GM19395 (cell line): ENCODE results near the gene GRAMD2B.
"Not testable (repeated sequence)": the region's sequence is repeated elsewhere in the genome, so short reads cannot be mapped to it uniquely, and the experiment has no call there.

ENCODE experiments used
- ATAC-seq: cut with Tn5 transposase; IDR thresholded peaks from one replicate; pipeline ENCODE4 v1.9.1; 2021; ENCODE audit warnings: mild to moderate bottlenecking, moderate library complexity; ENCODE audit not compliant: unreplicated experiment

GRAMD2B gene

GRCh38 chr5:126446498-126447224 lies 23.5 kb downstream of the GRAMD2B start:
- peak; percentile 20 for ATAC-seq

DNA sequence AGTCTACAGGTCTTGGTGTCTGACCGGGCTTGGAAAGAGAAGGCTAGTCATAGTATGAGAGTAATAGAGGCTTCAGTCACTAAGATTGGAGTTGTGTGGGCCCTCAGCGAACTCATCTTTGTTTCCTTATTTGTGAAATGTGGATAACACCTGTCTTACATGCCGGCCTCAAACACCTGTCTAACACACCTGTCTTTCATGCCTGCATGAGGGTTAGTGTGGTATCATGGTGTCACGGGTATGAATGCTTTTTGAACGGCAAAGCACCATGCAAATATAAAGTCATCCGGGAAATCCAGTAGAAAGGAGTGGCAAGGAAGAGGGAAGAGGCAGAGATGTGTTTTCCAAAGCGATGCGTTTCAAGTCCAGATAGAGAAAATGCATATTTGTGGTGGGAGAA lies 25.5 kb downstream of the GRAMD2B start:
- ATAC-seq, result no peak

DNA sequence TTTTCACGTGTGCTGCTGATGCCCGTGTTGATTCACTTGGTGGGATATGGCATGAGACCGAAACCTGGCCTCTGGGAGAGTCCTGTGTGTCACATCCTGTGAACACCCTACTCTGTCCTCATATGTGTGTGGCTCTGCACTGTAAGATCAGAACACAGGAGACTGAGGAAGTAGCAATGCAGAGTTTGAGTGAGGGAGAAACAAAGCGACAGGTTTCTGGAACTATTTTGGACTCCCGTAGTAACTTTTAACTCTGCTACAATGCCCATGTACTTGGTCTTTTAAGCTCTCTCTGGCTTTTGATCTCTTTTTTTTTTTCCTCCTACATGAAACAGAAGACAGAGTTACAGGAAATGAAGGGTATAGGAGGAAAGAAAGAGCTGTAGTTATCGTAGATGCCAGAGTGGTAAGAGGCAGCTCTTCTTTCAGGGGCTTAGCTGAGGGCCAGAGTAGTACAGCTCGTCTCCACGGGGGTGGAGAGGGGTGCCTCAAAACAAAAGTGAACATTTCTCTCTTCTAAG lies 26.6 kb downstream of the GRAMD2B start:
- peak; percentile 82 for ATAC-seq

DNA sequence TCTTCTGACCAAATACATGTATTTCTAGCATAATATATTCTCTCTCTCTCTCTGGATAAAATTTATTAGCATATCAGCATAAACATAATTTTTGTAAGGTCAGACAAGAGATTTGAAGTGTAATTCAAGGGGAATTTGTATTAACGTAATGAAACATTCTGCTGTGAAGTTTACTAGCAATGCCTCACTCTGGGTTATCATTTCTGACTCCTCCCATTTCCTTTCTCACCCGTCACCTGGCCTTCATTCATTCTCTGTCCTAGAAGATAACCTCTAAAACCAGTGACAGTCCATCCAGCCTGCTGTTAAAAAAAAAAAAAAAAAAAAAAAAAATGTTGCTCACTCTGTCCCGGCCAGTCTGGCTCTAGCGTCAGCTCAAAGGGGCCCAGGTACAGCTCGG lies 27.1 kb downstream of the GRAMD2B start:
- ATAC-seq, result peak; percentile 75

GRCh38 chr5:126450907-126451306 lies 27.7 kb downstream of the GRAMD2B start:
- ATAC-seq, result no peak

DNA sequence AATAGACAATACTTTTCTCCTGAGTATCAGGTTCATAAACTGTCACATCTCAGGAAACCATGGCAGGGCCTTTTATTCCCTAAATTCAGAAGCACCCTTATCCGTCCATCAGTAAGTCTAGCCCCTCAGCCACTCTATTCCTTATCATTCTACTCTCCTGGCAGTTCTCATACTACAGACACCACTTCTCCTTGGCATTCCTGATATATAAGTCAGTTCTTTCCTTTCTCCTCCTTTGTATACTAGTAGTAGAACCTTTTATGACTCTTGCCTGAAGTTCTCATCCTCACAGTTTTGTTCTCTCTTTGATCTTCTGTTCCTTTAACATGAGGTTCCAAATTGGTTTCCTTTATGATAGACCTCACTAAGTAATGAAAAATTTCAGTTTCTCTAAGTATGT lies 29.3 kb downstream of the GRAMD2B start:
- ATAC-seq, result no peak

- ATAC-seq, result no peak
Observed at GRCh38 chr5:126454081-126454480, 30.9 kb downstream of the GRAMD2B start.

DNA sequence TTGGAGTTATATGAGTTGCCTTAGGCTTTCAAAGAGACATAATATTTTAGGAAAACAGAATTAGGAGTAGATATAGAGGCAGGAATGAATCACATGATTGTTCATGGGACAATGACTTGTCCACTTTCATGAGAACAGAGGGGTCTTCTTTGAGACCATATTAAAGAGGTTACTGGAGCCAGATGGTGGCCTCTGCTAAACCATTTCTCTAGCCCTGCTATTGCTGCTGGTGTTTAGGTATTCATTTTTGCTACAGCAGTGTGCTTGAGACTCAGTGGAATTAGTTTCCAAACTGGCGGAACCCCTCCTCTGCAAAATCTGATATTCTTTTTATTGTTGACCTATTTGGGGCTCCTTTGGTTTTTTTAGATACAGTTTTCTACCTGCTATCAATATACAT lies 31.3 kb downstream of the GRAMD2B start:
- no peak for ATAC-seq

DNA sequence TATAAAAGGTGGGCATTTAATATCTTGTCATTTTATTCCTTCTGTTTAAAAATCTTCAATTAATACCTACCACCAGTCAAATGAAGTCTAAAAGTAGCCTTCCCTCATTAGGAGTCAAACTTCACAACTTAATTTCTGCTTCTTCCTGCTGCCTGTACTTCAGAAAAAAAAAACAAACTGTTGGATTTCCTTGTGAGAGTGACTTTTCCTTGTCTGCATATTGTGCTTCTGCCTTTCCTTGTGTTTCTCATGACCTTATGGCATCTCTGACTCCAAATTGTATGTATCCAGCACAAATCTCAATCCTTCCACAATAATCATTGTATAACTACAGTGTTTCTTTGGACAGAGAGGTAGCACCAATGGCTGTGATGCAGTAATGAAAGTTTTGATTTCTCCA lies 32.1 kb downstream of the GRAMD2B start:
- ATAC-seq, result no peak

DNA sequence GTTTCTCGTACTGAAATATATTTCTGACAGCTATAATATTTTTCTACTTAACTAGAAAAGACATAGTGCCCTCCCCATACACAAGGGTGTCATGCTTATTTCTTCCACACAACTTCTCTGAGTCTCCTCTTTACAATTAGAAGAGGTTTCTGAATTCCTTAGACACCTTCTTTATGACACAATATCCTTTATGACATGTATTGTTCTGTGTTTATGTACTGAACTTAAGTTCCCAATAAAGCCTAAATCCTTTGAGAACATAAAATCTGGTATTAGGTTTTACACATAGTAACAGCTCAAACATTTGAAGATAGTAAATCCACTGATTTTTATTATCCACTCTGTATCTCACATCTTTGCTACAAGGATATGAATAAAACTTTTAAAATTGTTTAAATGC lies 32.5 kb downstream of the GRAMD2B start:
- no peak for ATAC-seq

DNA sequence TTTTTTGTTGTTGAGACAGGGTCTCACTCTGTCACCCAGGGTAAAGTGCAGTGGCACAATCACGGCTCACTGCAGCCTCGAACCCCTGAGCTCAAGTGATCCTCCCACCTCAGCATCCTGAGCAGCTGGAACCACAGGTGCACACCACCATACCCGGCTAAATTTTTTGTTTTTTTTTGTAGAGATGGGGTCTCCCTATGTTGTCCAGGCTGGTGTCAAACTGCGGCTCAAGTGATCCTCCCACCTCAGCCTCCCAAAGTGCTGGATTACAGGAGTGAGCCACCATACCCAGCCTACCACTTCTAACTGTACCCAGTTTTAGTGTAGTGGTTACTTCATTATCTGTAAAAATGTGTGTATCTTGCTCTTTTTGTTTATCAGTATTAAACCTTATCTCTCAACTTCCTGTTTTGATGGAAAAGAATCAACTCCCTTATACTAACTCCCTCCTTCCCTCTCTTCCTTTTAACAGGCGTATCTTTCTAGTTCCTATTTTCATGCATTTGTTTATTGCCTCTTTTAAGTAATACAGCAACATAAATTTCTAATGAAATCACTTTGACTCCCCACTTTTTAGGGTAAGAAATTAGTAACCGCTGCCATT lies 33.1 kb downstream of the GRAMD2B start:
- no peak for ATAC-seq

GRCh38 chr5:126460459-126460858 lies 37.2 kb downstream of the GRAMD2B start:
- no peak for ATAC-seq

GRCh38 chr5:126460977-126461376 lies 37.8 kb downstream of the GRAMD2B start:
- no peak for ATAC-seq

GRCh38 chr5:126461838-126462237 lies 38.6 kb downstream of the GRAMD2B start:
- peak; percentile 22 for ATAC-seq

GRCh38 chr5:126462239-126463014 lies 39.2 kb downstream of the GRAMD2B start:
- peak; percentile 88 for ATAC-seq

GRCh38 chr5:126464016-126464415 lies 40.8 kb downstream of the GRAMD2B start:
- ATAC-seq, result no peak

- no peak for ATAC-seq
Observed at GRCh38 chr5:126464959-126465358, 41.8 kb downstream of the GRAMD2B start.

- no peak for ATAC-seq
Observed at GRCh38 chr5:126468091-126468490, 44.9 kb downstream of the GRAMD2B start.

- ATAC-seq, result no peak
Observed at GRCh38 chr5:126469536-126470316, 46.5 kb downstream of the GRAMD2B start.

DNA sequence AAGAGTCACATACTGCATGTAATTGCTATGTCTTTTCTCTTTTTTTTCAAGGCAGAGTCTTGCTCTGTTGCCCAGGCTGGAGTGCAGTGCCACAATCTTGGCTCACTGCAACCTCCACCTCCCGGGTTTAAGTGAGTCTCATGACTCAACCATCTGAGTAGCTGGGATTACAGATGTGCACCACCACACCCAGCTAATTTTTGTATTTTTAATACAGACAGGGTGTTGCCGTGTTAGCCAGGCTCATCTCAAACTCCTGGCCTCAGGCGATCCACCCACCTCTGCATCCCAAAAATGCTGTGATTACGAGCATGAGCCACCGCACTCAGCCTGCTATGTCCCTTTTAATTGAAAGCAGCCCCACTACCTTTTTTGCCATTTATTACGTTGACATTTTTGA lies 47.3 kb downstream of the GRAMD2B start:
- not testable (repeated sequence) for ATAC-seq

DNA sequence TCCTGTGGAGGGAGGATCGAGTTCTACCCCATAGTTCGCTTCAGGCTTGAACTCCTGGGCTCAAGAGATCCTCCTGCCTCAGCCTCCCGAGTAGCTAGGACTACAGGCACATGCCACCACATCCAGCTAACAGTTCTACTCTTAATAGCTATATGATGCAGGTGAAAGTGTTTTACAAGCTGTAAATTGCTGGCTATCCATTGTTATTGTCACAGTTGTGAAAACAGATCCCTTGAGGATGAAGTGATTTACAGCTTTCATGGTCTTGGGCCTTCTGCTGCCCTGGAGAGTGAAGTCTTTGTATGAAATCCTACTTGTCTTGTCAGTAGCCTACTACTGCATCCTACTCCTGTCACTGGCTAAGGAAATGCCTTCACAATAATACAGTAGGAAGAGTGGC lies 48.0 kb downstream of the GRAMD2B start:
- no peak for ATAC-seq
